ENCODE results near the gene KLF9.

The KLF9 gene

GRCh38 chr9:70421272-70422180, 7.1 kb upstream of the KLF9 start:
- no peak for DNase-seq

GRCh38 chr9:70420441-70421271, 6.2 kb upstream of the KLF9 start:
- DNase-seq, result peak; percentile 80

DNA sequence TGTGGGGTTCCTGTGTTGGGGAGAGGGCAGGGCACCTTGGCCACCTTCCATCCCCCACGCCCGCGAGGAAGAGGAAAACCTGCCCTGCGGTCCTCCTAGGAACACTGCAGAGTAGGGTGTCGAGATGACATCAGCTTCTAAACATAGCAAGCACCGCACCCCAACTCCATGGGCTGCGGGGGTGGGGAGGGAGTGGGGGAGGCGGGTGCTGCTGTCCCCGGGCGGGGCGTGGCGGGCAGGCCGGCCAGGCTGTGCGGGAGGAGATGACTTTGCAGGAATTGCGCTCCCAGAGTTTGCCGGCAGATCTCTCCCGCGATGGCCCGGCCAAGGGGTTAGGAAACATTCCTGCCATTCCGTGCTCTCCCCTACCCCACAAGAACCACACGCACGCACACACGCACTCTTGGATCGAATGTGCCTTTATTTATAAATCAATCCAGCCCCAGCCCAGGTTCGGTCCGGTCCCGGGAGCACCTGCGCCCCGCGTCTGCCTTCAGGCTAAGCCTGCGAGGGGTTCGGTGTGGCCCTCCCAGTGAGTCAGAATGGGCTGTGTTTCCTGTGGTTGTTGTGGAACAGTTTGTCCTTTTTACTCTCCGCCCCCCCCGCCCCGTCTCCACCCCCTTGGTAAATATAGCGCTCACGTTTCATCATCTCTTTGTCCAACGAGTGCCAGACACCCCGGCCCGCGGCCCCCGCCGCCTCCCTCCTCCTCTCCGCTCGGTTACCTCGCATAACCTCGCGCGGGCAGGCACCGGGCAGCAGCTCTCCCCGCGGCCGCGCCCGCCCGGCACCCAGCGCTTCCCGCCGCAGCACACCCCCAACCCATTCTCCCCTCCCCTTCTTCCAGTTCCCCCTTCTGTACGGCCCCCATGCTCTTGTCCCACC, 5.3 kb upstream of the KLF9 start:
- peak; percentile 73 for DNase-seq

- peak; percentile 74 for DNase-seq
These were observed 4.5 kb upstream of the KLF9 start for GRCh38 chr9:70418822-70419555.

DNA sequence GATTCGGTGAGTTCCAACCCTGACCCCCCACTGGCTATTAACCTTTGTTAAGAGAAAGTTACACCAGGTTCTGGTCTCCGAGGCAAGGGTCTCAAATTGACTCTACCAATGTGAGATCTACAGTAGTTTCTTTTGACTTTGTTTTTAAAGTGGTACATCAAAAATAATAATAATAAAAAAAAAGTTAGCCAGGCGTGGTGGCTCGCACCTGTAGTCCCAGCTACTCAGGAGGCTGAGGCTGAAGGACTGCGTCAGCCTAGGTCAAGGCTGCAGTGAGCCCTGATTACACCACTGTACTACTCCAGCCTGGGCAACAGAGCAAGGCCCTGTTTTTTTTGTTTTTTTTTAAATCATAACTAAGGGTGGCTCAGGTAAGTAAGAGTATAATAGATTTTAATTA, 1.0 kb upstream of the KLF9 start:
- no peak for DNase-seq

DNA sequence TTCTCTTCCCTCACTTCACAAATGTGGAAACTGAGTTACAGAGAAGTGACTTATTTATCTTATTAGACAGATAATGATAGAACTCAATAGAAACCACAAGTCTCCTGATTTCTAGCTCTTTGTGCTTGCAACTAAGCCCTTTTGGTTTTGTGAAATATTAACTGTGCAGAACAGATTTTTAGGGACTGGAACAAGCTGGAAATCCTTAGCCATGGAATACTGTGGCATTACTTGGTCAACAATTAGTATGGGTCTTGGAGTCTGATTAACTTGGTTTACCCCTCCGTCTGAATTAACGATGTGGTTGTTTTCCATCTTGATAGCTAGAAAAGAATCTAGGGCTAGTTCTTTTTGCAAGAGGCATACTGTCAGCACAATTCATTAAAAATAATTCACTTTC, 584 bp upstream of the KLF9 start:
- DNase-seq, result no peak

DNA sequence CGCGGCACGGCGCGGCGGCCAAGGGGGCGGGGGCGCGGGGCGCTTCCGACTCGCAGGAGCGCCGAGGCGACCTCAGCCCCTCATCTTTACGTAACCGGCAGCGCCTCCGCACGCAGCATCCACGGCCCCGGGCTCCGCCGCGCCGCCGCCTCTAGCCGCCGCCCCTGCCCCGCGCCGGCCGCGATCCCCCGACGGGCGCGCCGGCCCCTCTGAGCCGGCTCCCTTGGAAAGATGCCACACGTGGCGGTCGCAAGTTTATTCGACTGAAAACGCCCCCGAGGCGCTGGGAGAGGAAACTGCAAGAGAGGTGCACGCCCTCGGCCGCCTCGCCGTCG, 1.0 kb downstream of the KLF9 start:
- DNase-seq, result peak; percentile 20

GRCh38 chr9:70412832-70413463, 1.5 kb downstream of the KLF9 start:
- peak; percentile 62 for DNase-seq

DNA sequence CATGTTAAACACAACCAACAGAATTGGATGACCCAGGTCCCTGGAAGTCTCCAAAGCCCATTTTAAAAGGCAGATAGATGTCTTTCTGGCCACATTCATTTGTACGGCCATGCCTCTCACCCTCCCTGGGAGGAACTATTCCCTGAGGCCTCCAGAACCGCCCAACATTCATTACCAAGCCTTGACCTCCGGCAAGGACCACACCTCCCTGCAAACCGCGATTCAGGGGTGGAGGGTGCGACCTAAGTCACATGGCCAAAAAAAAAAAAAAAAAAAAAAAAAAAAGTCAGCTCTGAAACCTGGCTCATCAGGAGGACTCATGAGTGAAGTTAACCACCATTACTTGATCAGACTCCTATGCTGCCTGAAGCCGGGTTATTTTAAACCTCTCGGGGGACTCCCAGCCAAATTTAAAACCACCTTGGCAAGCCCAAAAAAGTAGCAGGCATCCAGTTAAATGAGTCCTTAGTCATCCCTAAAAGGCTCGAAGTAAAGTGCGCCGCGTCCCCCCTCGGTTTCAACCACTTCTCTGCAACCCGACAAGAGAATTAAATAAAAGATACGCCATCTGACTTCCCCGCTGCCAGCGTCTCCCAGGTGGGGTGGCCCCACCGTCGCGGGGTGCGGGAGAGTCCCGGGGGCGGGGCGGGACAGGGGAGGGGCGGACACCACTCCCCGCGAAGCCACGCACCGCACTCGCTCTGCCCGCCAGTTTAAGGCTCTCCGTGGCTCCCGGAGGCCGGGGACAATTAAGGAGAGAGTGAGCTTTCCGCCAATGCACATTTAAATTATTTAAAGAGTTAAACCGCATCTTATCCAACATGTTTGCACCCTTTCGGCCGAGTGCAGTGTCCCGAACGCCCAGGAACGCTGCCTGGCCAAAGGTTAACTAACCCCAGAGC, 2.3 kb downstream of the KLF9 start:
- no peak for DNase-seq

- no peak for DNase-seq
These were observed 3.1 kb downstream of the KLF9 start for GRCh38 chr9:70411121-70411929.

- no peak for DNase-seq
These were observed 4.1 kb downstream of the KLF9 start for GRCh38 chr9:70410368-70410767.

DNA sequence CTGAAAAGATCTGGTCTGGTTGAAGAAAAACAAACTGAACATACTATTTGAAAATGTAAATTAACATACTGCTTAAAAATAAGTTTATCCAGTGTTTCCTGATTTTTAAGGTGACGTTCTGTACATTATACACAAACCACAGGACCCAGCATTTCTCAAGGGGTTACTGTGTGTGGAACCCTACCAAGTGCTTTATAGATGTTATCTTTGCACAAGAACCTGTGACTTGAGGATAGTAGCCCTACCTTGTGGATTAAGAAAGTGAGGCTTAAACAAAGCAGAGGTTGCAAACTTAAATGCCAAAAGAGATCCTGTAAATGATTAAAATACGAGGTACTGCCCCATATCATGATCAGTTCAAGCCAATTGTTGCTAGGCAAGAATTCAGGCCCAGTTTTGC, 4.7 kb downstream of the KLF9 start:
- DNase-seq, result no peak

DNA sequence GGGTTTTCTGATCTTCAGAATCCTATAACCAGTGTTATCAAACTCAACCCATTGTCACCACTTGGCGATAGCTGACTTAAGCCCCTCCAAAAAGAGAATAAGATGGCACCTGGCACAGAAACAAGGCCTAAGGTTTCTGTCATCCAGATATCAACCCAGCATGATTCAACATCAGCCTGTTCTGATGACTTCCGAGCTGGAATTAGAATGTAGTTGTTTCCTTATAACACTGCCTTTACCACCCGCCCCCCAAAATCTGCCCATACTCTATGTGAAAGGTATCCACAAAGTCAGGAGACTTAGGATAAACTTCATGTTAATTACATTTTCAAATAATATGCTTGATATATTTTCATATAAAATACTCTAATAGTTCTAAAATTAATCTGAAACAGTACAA, 5.2 kb downstream of the KLF9 start:
- no peak for DNase-seq

GRCh38 chr9:70408393-70409040, 5.9 kb downstream of the KLF9 start:
- no peak for DNase-seq

DNA sequence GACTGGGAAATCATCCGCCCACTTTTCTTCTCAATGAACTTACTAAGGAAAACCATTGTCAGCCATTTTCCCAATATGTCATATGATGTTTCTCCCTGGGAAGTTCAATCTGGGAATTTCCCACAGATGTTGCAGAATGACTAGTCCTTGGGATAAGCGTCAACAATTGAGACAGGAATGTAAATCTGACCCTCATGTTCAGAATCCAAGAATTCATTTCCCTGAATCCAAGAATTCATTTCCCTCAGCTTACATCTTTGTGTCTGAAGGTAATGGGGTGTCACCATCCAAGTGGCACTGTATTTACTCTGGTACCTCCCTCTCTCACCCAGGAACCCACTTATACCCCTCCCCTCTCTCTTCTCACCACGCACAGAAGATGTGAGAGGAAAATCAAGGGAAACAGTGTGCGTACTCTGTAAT, 7.4 kb downstream of the KLF9 start:
- peak; percentile 7 for DNase-seq

DNA sequence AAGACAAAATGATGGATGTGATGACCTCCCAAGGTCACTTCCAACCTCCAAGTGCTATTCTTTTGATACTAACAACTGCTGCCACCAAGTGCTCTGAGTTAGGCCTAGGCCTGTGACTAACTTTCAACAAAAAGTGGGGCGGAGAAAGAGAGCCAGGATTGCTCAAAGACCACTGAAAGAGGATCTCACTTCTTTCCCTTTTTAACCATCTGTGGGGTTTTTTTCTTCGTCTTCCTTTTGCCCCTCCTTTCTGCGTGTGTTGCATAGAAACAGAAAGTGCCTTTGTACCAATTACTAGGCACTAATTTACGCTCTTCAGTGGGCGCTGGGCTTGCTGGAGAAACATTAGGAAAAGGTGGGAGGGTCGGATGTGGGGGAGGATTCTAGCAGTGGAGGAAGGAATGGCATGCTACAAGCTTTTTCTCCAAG, 8.0 kb downstream of the KLF9 start:
- no peak for DNase-seq

DNA sequence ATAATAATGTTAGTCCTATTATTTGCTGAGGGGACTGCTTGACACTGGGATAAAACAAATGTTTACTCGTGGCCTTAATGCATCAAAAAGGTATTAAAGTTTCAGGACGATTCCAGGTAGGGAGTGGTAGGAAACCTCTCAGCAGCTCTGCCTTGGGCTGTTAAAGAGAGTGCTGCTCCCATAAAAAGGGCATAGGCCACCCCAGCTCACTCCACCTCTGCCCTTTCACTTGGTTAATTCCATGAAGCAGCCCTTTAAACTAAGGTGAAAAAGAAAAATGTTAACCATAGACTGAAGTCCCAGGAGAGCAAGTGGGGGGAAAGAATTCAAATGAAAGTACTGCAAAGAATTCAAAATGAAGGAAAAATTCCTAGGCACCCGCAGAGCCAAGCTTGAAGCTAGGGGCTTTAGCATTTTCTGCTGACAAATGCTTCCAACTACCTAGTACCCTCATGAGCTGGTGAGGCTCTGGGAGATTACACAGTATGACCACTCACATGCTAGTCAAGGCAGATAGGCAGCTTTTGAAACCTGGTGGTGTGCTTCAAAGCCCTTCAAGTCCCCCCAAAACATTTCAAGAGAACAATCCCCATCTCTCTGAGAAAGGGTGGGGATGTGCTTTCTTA, 8.5 kb downstream of the KLF9 start:
- no peak for DNase-seq

DNA sequence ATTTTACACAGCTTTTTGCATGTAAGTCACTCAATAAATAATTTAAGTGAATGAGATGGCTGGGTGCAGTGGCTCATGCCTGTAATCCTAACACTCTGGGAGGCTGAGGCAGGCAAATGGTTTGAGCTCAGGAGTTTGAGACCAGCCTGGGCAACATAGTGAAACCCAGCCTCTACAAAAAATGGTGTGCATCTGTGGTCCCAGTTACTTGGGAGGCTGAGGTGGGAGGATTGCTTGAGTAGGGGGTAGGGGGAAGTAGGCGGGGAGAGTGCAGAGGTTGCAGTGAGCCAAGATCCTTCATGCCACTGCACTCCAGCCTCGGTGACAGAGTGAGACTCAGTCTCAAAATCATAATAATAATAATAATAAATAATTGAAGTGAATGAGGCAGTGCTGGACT, 10.2 kb downstream of the KLF9 start:
- DNase-seq, result no peak

GRCh38 chr9:70403618-70404025, 10.8 kb downstream of the KLF9 start:
- DNase-seq, result no peak
